Psoas muscle (tissue), 8 donors: ENCODE measurements around the gene CAPS. TPM values are rescaled to one million over a fixed set of nuclear protein-coding genes. Genes with fewer than 3 reads are reported as not detected.

Experiments
- ATAC-seq, 4 donors: fragments of 200-7000 bp; cut with Tn5 transposase; one replicate each; pipeline ENCODE4 v1.9.1; 2020; ENCODE audit warnings: moderate library complexity in 3 of 4, mild to moderate bottlenecking in 2 of 4
- DNase-seq, 2 donors: peaks; one replicate each; pipeline ENCODE4 v3.0.0-alpha.2; 2020
- H3K27ac ChIP-seq: fragments of 200-600 bp; one replicate; pipeline ENCODE4 v1.8.0; 2022
- H3K27me3 ChIP-seq, 3 donors: fragments of 200-600 bp in 1 of 3; one replicate each; pipeline versions ENCODE4 v1.6.1 to v1.8.0; 2013 to 2022; ENCODE audit warnings: low read length in 2 of 3, mild to moderate bottlenecking in 2 of 3, moderate library complexity in 1 of 3; ENCODE audit not compliant: insufficient read depth in 3 of 3
- H3K36me3 ChIP-seq, 2 donors: fragments of 200-600 bp in 1 of 2; one replicate each; pipeline versions ENCODE4 v1.6.1 to v1.8.0; 2013 to 2022; ENCODE audit warnings: low read depth in 1 of 2, mild to moderate bottlenecking in 1 of 2, moderate library complexity in 1 of 2; ENCODE audit not compliant: insufficient read depth in 1 of 2
- H3K4me1 ChIP-seq: fragments of 200-600 bp; one replicate; pipeline ENCODE4 v1.8.0; 2022
- H3K4me3 ChIP-seq: fragments of 200-600 bp; one replicate; pipeline ENCODE4 v1.8.0; 2022; ENCODE audit warnings: mild to moderate bottlenecking
- H3K9me3 ChIP-seq: fragments of 200-600 bp; one replicate; pipeline ENCODE4 v1.8.0; 2022
- WGBS, 3 donors: extraction: QIAGEN DNeasy Blood & Tissue Kit; methylation state at CpG; one replicate each; pipeline versions ENCODE4 v1.1.6 to v1.1.7; 2013; 5-methylcytosine and 5-hydroxymethylcytosine counted together
- intact Hi-C, 2 donors: fragments of 100-400 bp; cut with DNase I; formaldehyde crosslinking; loops; one replicate each; pipeline versions ENCODE4 v1.11.0 to v1.14.2; 2022
- polyA plus RNA-seq, 3 donors: library from polyadenylated mRNA; stranded (reverse); fragments of 200-250 nt; gene quantifications; one replicate each; pipeline ENCODE4 v1.2.3, GENCODE V29; 2013
- total RNA-seq, 4 donors: library from RNA; stranded (reverse); fragmentation: NEBNext Ultra II Directional in 2 of 4; extraction: Animal tissue kit (Norgen Biotek cat#: 25700) in 2 of 4; gene quantifications; one replicate each; pipeline versions ENCODE4 v1.2.1 to v1.2.4, GENCODE V29; 2021 to 2023
- TF ChIP-seq, protein P1 (sequence below): fragments of 200-600 bp; IDR thresholded peaks from one replicate; pipeline ENCODE4 v1.8.0; 2022; ENCODE audit warnings: antibody characterized with exemption
- donor health status: healthy with polysubstance abuse.
- donor health status: DM: no; HTN: no; CAD: no; lungs with moderate emphysema.
- donor health status: Bipolar disorder and iron deficiency.
- donor health status: healthy.
- donor health status: DM: yes; HTN: yes; CAD: no.
- donor health status: DM: no; HTN: no; CAD: no.
- donor health status: DM: no; HTN: no; CAD: no.
- donor health status: DM: yes; HTN: yes; CAD: no.

CAPS gene
- total and polyA plus RNA-seq, 7 donors = 1.2 to 2.9 (median 1.5) TPM

DNA sequence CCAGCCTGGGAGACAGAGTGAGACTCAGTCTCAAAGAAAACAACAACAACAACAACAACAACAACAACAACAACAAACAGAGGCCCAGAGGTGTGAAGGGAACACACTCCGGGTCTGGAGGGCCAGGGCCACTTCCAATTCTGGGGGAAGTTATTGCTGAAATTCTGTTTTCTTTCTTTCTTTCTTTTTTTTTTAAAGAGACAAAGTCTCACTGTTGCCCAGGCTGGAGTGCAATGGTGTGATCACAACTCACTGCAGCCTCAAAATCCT is 3.5 kb upstream of the CAPS start:
- TF ChIP-seq, protein P1, sequence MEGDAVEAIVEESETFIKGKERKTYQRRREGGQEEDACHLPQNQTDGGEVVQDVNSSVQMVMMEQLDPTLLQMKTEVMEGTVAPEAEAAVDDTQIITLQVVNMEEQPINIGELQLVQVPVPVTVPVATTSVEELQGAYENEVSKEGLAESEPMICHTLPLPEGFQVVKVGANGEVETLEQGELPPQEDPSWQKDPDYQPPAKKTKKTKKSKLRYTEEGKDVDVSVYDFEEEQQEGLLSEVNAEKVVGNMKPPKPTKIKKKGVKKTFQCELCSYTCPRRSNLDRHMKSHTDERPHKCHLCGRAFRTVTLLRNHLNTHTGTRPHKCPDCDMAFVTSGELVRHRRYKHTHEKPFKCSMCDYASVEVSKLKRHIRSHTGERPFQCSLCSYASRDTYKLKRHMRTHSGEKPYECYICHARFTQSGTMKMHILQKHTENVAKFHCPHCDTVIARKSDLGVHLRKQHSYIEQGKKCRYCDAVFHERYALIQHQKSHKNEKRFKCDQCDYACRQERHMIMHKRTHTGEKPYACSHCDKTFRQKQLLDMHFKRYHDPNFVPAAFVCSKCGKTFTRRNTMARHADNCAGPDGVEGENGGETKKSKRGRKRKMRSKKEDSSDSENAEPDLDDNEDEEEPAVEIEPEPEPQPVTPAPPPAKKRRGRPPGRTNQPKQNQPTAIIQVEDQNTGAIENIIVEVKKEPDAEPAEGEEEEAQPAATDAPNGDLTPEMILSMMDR = no peak
- no peak for ATAC-seq
- Histone ChIP-seq H3K27ac (no peak overlapping the region), H3K4me1 (peaks cover 5% of the 10 kb centered on the region), H3K4me3 (no peak overlapping the region), H3K9me3 (no peaks in the 10 kb centered on the region), H3K36me3 (peaks cover 0 to 26% of the 10 kb centered on the region in 2 donors), H3K27me3 (no peaks in the 10 kb centered on the region)
- no peak for DNase-seq
- intact Hi-C loops = no loop called here
- 65 to 78% (median 72%) methylated on average over 1 of the region's 1 CpG for WGBS, 3 donors

DNA sequence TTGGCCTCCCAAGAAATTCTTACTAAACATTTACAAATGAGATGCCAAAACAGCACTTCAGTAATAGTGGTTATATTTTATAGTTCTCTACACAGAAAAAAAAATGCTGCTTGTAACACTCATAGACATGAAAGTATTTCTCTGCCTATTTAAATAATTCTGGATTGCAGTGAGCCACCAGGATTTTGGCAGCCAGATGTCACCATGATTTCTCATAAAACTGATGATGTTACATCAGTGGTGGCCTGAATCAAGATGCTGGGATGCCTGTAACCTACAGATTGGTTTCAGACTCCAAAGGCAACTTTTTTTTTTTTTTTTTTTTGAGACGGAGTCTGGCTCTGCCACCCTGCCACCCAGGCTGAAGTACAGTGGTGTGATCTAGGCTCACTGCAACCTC is 2.7 kb upstream of the CAPS start:
- no peak overlapping the region for H3K27ac ChIP-seq
- H3K27me3 ChIP-seq = no peaks in the 10 kb centered on the region
- ATAC-seq (no peak), DNase-seq (no peak)
- no peaks in the 10 kb centered on the region for H3K4me1 ChIP-seq
- 43 to 100% (median 90%) methylated on average over 1 of the region's 1 CpG for WGBS, 3 donors
- H3K36me3 ChIP-seq = peaks cover 0 to 34% of the 10 kb centered on the region in 2 donors
- intact Hi-C loops = no loop called here
- no peaks in the 10 kb centered on the region for H3K9me3 ChIP-seq
- no peak overlapping the region for H3K4me3 ChIP-seq
- TF ChIP-seq, protein P1 = no peak

DNA sequence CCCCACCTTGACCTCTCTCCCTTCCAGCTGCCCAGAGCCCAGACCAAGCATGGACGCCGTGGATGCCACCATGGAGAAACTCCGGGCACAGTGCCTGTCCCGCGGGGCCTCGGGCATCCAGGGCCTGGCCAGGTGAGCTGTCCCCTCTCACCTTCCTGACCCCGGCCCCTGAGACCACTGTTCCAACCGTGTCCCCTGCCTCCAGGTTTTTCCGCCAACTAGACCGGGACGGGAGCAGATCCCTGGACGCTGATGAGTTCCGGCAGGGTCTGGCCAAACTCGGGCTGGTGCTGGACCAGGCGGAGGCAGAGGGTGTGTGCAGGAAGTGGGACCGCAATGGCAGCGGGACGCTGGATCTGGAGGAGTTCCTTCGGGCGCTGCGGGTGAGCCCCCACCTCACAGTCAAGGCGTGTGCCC is 312 bp downstream of the CAPS start:
- WGBS, 3 donors = 74 to 76% (median 75%) methylated on average over 21 to 22 of the region's 22 CpGs
- no peaks in the 10 kb centered on the region for H3K9me3 ChIP-seq
- DNase-seq = no peak
- intact Hi-C loops = no loop called here
- no peak overlapping the region for H3K27ac ChIP-seq
- peaks cover 2 to 58% of the 10 kb centered on the region in 2 donors for H3K36me3 ChIP-seq
- ATAC-seq = peak in 2 of 4 donors; percentile 7 to 21
- no peaks in the 10 kb centered on the region for H3K4me1 ChIP-seq
- no peak overlapping the region for H3K4me3 ChIP-seq
- TF ChIP-seq, protein P1 = no peak
- H3K27me3 ChIP-seq = no peaks in the 10 kb centered on the region

DNA sequence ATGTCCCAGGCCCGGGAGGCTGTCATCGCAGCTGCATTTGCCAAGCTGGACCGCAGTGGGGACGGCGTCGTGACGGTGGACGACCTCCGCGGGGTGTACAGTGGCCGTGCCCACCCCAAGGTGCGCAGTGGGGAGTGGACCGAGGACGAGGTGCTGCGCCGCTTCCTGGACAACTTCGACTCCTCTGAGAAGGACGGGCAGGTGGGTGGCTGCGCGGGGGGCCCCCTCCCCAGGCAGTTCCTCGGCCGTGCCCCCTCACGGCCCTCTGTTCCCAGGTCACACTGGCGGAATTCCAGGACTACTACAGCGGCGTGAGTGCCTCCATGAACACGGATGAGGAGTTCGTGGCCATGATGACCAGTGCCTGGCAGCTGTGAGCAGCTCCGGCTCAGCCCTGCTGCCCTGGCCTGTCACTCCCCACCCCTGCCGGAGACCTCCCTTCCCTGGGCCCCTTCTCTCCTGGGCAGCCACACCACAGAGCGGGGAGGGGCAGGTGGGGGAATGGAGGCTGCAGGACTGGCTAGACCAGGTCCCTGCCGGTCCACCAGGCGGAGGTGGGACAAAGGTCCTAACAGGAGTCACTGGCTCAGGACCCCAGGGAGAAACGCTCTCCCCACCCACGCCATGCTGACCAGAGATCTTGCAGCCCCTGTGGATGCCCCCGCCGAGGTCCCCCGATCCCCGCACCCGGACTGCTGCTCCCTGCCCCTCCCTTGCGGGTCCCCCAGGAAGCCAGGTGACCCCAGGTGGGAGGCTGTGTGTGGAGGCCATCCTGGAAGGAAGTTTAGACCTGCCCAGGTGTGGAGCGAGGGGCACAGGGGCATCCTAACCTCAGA is 1.1 kb downstream of the CAPS start:
- no peaks in the 10 kb centered on the region for H3K4me1 ChIP-seq
- H3K9me3 ChIP-seq = no peaks in the 10 kb centered on the region
- TF ChIP-seq, protein P1 = no peak
- intact Hi-C loops = no loop called here
- no peak overlapping the region for H3K27ac ChIP-seq
- no peak overlapping the region for H3K4me3 ChIP-seq
- ATAC-seq = peak; percentile 12 to 19 (median 14)
- H3K36me3 ChIP-seq = peaks cover 2 to 59% of the 10 kb centered on the region in 2 donors
- WGBS, 3 donors = 85 to 87% (median 87%) methylated on average over 41 to 42 of the region's 42 CpGs
- no peak for DNase-seq
- no peaks in the 10 kb centered on the region for H3K27me3 ChIP-seq

DNA sequence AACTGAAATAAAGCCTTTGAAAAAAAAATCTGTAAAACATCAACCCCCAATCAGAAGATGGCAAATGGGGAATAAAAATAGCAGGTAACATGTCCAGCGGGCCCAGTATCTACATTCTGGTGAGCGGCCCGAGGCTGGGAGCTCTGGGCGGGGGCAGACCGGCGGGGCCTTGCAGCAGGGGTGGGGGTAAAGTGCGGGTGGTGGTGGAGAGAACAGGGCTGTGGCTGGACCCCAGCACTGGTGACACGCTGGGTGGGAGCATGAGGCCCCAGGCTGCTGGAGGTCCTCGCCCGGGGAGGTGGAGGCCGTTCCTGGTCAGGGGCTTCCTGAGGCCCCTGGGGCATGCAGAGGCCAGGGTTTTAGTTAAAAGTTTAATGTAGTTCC is 1.7 kb downstream of the CAPS start:
- H3K4me1 ChIP-seq = no peaks in the 10 kb centered on the region
- ATAC-seq (no peak), DNase-seq (no peak)
- H3K9me3 ChIP-seq = no peaks in the 10 kb centered on the region
- H3K4me3 ChIP-seq = no peak overlapping the region
- 86 to 88% (median 88%) methylated on average over 11 of the region's 11 CpGs for WGBS, 3 donors
- TF ChIP-seq, protein P1 = no peak
- peaks cover 2 to 61% of the 10 kb centered on the region in 2 donors for H3K36me3 ChIP-seq
- H3K27me3 ChIP-seq = no peaks in the 10 kb centered on the region
- H3K27ac ChIP-seq = no peak overlapping the region
- intact Hi-C loops = no loop called here
